GM21528 (cell line): ENCODE data around the gene ZNF280C.

ENCODE experiments used
- ATAC-seq: cut with Tn5 transposase; IDR thresholded peaks from one replicate; pipeline ENCODE4 v1.9.1; 2021; ENCODE audit warnings: mild to moderate bottlenecking, moderate library complexity; ENCODE audit not compliant: unreplicated experiment, low FRiP score

Gene ZNF280C

DNA sequence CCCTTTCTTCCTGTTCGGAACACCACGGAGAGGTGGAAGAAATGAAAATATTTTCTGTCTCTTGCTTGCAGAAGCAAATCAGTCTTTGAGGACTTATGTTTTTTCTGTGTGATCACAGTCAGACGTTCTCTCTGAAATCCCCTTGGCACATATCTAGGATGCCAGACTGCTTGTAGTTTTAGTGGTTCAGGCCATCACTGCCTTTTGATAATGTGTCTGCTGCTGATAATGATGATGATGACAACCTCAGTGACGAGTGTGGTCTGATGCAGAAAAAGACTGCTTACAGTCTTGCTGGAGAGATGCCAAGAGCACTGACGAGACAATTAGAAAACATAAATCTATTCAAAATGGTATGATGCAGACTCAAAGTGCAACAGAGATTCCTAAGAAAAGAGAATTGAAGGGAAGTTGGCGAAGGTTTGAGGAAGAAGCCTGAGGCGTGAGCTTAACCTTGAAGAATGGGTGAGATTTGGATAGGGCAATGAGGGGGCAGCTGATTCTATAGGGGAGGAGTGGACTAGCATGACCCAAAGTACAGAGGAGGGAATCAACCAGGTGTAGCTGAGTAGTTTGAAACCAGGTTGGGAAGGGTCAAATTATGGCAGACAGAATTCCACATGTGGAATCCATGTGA lies 89.0 kb downstream of the ZNF280C start:
- no peak for ATAC-seq

DNA sequence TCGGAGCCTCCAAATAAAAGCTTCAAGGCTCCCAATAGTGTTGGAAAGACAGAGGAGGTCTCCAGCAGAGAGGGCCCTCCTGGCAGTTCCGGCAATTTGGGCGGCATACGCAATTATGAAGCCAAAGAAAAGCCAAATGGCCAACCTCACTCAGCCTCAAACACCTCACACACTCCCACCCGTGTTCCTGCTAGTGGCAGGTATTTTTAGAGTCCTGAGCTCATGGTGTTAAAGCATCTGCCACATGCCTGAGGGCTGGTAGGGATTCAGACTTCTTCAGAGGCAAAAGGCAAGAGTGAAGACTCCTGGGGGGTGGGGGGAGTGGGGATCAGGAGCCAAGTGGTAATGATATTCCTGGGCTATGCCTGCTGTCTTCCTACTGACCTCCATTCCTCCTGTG lies 89.5 kb downstream of the ZNF280C start:
- ATAC-seq, result no peak

DNA sequence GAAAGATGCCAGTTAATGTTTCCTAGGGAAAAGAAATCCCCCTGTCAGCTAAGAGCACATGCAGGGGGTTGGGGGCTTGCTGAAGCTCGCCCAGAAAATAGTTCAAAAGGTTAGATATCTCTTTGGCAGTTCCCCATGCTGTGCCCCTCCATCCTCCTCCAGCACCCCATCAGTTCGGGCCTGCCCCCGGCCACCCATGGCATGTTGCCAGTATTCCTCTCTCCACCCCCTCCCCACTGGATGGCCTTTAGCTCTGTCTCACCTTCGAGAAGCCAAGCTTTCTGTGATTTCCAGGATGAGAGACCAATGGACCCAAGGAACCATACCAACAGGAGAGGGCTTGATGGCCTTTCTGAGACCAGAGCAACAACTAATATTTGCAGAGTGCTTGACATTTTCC lies 91.8 kb downstream of the ZNF280C start:
- no peak for ATAC-seq

DNA sequence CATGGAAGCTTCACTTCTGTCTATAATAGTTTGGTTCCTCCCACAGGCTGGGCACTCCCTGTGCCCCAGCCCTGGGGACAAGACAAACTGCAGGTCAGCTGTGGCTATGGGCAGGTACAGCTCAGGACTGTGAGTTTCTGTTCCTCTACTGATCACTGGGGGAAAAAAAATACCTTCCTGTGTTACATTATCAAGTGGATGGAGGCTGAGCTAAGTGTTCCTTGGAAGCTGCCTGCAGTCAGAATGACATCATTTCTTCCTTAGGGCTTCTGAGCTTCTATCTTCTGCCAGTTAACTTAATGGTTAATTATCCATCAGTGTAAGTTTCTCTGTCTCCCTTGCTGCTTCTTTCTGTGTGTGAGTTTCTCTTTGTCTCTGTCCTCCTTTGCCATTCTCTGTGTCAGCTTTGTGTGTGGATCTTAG lies 92.3 kb downstream of the ZNF280C start:
- peak; percentile 83 for ATAC-seq

GRCh38 chrX:130174937-130175336 lies 93.8 kb downstream of the ZNF280C start:
- ATAC-seq, result no peak

GRCh38 chrX:130174045-130174704 lies 94.5 kb downstream of the ZNF280C start:
- ATAC-seq, result no peak

DNA sequence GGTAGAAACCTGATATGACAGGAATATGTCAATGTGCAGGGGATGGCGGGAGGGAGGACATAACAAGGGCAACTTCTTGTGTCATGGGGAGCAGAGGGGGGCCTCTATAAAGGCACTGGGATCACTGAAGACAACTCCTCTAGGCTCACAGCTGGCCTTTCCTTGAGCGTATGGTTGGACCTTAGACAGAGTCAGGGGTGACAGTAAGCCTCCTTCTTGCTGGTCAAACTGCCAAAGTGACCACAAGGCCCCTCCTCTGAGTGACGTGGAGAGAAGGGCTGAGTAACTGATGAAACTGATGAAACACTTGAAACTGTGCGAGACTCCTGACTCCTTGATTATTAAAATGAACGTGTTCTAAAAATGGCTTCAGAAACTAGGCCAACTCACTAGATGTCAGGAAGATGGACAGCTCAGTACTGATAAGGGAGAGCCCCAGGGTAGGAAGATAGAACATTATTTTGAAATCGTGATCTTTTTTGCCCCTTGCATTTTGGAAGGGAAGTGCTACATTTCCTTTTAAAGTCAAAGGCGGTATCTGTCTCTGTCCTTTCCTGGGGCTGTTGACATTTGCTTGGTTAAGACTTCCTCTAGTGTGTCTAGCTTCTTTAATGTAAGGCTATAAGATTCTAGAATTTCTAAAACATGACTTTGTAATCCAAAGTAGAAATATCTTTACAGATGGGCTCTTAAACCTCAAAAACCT lies 95.4 kb downstream of the ZNF280C start:
- no peak for ATAC-seq

DNA sequence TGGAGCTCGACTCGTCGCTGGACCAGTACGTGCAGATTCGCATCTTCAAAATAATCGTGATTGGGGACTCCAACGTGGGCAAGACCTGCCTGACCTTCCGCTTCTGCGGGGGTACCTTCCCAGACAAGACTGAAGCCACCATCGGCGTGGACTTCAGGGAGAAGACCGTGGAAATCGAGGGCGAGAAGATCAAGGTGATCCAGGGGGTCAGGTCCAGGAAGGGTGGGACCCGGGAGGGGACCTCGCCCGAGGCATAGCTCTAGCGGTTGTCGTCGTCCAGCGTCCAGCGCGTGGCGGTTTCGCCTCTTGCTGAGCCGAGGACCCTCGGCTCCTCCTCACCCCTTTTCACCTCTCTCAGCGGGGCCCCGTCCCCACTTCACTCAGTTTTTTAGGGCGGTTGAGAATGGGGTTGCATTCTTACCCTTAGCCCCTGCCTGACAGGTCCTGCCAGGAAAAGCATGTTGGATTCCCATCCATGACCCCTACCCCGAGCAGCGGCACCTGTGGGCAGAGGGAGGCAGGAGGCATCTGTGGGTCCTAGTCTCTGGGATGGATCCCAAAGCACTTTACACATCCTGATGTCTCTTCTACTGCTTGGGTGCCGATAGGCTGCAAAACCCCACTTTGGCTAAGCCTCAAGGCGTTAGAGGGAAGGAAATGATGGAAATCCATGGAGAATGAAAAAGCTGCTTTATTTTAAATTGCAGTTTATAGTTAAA lies 96.4 kb downstream of the ZNF280C start:
- ATAC-seq, result no peak

DNA sequence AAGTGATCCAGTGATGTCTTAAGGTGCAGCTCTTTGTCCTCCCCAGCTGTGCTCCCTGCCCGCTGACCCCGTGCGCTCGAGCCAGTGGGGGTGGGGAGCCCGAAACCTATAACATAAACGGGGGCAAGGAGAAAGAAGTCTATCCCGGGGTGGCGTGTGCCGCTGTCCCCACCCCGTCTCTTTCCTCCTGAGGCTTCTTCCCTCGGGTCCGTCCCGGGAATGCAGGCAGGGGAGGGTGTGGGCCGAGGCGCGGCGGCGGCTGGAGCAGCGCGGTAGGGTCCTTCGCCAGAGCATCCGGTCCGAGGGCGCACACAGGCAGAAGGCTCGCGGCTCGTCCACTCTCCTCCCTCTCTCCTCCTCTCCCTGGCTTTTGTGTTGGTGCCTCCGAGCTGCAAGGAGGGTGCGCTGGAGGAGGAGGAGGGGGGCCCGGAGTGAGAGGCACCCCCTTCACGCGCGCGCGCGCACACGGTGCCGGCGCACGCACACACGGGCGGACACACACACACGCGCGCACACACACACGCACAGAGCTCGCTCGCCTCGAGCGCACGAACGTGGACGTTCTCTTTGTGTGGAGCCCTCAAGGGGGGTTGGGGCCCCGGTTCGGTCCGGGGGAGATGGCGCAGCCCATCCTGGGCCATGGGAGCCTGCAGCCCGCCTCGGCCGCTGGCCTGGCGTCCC lies 97.1 kb downstream of the ZNF280C start, which contains the start of gene RAB33A:
RAB33A (plus strand) TSS at position 517 of the 681 bp plus-strand sequence; CDS start at position 618, 101 bp downstream.
- peak; percentile 15 for ATAC-seq

DNA sequence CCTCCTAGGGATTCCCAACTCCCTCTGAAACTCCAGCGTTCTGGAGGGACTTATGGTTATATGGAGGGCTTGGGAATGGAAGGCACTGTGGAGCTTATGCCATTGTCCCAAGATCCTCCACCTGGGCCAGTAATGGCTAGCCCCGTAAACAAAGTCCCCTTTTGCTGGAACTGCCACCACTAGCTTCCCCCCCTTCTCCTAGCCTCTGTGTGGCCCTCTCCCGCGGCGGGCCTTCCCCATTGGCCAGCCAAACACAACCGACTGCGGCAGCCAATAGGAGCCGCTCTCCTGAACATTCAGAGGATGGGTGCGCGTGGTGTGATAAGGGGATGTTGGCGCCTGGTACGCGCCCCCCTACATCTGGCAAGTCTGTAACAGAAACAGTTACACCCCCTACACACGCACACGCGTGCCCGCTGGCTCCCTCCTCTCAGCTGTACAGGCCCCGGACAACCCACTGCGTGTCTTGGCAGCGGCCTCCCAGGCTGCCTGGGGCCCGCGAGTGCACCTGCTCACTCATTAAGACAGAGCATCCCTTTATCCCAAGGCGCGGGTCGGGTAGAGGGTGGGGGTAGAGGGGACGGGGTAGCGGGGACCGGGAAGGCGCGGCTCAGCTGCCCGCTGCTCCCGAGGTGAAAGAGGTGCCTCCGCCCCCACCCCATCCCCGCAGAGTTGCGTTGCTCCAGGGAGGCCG lies 97.8 kb downstream of the ZNF280C start:
- peak; percentile 73 for ATAC-seq

DNA sequence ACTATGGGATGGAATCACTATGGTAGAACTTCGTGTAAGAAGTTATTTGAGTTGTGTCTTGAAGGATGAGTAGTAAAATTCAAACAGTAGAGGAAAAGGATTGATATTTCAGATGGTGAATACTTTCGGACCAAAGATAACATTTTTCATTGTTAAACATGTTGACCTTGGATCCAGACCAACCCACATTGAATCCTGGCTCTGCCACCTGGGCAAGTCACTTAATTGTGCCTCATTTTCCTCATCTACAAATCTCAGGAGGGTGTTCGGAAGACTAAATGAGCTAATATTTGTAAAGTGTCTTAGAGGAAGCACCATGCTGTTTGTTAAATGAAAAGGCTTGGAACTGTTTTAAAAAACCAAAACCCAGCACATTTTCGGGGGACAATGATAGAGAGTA lies 101.7 kb downstream of the ZNF280C start:
- ATAC-seq, result no peak

DNA sequence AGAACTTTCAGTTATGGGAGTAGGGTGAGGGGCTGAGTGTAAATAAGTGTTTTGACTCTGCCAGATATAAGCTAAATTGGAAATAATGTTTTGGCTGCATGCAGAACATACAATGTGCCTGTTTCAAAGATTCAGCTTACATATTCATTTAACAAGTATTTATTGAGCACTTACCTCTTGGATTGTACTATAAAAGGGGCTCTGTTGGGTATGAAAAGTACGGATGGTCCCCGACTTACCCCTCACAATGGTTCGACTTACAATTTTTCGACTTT lies 102.3 kb downstream of the ZNF280C start:
- ATAC-seq, result no peak

- ATAC-seq, result peak; percentile 95
Measured at GRCh38 chrX:130165703-130166502, 102.8 kb downstream of the ZNF280C start, which contains the start of gene AIFM1. TSS of gene AIFM1 (minus strand) at chrX:130165841. CDS start at chrX:130165656, 185 bp downstream.

DNA sequence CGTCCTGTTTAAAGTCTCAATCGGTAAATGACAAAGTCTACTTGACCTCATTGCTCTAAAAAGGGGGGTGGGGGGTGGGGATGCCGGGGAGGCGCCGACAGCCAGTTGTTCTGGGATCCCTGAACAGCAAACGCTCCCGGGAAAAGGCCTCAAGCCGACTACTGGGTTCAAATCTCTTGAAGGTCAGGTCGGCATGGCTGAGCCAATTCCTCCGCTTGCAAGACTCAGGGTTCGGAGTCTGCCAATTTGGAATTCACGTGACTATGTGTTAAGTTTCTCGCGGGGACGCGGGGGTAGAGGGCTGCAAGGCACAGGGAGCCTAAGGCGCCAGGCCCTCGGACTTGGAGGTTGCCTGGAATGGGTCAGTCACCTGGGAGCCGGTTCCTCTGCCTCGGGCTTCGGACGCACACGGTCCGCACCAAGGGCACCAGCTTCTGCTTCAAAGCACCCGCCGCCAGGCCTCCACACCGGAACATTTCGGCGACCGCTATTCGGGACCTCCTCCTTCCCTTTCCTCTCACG lies 103.5 kb downstream of the ZNF280C start:
- no peak for ATAC-seq

DNA sequence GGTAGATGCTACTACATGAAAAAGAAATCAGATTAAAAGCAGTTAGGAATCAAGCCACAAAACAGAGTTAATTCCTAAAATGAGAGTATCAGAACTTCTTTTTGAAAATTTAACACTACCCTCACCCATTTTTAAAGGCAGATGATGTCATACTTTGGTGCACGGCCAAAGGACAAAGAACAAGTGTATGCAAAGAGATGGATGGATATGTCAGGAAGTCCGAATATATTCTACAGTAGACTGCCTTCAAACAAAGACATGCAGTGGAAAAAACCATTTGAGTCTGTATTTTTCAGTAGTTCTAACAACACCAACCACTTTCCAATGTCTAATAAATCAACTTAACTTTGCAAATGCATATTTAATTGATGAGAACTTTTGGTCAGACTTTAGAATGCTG lies 105.3 kb downstream of the ZNF280C start:
- no peak for ATAC-seq

DNA sequence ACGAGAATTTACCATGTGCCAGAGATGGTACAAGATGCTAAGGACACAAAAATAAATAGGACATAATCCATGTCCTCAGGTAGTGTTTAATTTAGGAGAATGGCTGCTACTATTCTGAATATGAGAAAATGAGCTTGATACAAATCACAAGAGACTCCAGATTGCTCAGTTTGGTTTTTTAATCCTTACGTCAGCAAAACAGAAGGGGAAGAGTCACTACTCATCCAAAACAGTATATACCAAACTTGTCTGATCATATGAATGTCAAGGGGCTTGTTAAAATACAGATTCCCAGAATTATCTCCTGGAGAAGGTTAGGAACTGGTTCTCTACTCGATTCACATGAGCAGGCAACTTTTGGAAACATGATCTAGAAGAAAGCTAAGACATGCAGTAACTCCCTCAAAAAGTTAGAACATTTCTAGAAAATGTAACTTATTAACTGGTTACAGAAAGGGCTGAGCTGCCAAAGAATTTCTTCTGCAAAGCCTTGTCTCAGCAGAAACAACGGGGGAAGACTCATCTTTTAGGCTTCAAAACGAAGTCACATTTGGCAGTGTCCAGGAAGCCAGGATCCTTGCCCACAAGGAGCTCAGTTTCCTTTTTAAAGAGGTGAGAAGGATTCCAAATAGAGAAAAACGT lies 106.5 kb downstream of the ZNF280C start:
- no peak for ATAC-seq

- no peak for ATAC-seq
Measured at GRCh38 chrX:130159776-130160175, 108.9 kb downstream of the ZNF280C start.

DNA sequence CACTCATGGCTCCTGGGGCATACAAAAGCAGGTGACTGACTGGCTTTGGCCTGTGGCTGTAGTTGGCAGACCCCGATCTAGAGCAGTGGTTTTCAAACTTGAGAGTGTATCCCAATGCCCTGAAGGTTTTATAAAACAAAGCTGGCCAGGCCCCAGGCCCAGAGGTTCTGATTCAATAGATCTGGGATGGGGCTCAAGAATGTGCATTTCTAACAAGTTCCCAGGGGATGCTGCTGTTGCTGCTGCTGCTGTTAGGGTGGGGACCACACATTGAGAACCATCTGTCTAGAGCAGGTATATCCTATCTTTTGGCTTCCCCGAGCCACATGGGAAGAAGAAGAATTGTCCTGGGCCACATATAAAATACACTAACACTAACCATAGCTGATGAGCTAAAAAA lies 110.4 kb downstream of the ZNF280C start:
- no peak for ATAC-seq
